Stimulated activated CD4-positive, alpha-beta T cell treated with anti-CD3 and anti-CD28 coated beads, TNF-alpha, amount 100 ng/mL, for 24 hours (primary cell): ENCODE results near the gene ATP6V0E2.
"Not testable (repeated sequence)": the region's sequence is repeated elsewhere in the genome, so short reads cannot be mapped to it uniquely, and the experiment has no call there.

Experiments used
- DNase-seq, 3 experiments: peaks; one replicate each; pipeline ENCODE4 v3.0.0-alpha.2; 2020; ENCODE audit warnings: low read depth in 3 of 3

Gene ATP6V0E2

DNA sequence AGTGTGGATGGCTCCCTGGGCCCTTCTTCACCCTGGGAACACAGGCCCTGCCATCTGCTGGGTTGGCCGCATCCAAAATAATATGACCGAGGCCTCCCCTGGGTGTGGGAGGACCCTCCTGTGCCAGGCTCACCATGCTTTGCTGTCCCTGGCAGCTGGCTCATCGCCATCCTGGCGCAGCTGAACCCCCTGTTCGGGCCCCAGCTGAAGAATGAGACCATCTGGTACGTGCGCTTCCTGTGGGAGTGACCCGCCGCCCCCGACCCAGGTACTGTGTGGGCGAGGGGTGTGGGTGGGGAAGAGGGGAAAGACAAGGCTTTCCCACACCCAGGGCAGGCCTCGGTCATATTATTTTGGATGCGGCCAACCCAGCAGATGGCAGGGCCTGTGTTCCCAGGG lies 4.8 kb downstream of the ATP6V0E2 start:
- no peak for DNase-seq

DNA sequence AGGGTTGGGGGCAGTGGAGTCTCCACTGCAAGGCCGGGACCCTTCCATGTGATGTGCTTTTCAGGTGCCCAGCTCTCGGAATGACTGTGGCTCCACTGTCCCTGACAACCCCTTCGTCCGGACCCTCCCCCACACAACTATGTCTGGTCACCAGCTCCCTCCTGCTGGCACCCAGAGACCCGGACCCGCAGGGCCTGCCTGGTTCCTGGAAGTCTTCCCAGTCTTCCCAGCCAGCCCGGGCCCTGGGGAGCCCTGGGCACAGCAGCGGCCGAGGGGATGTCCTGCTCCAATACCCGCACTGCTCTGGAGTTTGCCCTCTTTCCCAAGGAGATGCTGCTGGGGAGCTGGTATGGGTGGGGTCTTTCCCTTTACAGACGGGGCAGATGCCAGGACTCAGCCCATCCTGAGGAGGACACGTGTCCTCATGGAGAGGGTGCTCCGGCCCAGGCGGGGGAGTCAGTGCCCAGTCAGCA lies 5.5 kb downstream of the ATP6V0E2 start:
- DNase-seq, result no peak

DNA sequence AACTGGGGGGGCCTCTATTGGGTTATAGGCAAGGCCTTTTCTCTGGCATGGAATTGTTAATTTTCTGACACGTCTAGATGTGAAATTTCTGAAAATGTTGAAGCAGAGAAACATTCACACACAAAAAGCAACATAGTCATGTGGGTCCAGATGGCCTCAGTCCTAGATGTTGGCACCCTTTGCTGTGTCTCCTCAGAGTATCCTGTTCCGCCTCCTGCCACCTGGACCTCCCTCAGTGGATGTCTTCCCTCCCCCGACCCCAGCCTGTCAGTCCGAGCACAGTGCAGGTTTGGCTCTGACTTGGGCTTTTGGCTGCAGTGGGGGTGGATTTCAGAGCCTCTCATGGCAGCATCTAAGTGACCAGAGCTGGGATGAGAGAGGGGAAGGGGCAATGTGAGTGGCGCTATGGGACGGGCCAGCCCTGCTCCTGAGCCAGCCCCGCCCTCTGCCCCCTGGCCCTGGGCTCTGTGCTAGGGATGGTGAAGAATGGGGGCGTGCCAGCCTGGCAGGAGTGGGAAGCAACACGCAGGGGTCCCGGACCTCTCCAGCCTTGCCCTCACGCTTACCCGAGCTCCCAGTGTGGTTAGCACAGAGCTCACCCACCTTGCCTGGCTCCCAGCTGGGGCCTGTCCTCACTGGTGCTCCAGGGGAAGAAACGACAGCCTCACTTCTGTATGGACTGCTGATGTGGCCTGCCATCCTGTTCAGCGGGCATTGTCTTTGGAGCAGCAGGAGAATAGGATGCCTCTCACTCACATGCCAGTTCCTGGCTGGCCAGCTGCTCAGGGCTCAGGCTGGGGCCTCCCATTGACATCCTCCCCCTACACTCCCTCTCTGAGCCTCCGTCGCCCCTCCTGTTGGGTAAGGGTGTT lies 6.2 kb downstream of the ATP6V0E2 start:
- DNase-seq, result no peak

DNA sequence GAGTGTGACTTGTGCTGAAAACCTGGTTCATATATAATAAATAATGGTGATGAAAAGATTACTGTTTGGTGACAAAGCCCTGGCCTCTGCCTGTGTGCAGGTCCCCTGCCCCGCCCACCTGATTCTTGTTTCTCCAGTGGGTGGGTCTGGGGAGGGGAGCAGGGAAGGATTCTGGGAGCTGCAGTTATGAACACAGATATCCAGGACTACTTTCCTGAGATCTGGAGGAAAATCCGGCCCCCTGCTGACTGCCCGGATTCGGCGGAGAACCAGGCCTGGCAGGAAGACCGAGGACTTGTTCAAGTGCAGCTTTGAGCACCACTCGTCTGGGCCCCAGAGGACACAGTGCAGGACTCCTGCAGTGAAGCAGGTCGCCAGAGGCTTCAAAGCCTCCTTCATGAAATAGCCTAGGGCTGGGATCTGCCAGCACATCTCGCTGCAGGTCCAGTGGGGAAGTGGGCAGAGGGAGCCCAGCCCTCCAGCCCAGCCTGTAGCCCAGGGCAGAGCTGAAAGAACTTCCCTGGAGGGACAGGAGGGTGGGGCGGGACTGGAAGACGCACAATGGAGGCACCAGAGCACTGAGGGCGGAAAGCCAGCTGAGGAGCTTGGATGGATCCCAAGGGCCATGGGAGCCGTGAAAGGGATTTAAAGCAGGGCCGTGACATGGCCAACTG lies 7.0 kb downstream of the ATP6V0E2 start:
- no peak for DNase-seq

DNA sequence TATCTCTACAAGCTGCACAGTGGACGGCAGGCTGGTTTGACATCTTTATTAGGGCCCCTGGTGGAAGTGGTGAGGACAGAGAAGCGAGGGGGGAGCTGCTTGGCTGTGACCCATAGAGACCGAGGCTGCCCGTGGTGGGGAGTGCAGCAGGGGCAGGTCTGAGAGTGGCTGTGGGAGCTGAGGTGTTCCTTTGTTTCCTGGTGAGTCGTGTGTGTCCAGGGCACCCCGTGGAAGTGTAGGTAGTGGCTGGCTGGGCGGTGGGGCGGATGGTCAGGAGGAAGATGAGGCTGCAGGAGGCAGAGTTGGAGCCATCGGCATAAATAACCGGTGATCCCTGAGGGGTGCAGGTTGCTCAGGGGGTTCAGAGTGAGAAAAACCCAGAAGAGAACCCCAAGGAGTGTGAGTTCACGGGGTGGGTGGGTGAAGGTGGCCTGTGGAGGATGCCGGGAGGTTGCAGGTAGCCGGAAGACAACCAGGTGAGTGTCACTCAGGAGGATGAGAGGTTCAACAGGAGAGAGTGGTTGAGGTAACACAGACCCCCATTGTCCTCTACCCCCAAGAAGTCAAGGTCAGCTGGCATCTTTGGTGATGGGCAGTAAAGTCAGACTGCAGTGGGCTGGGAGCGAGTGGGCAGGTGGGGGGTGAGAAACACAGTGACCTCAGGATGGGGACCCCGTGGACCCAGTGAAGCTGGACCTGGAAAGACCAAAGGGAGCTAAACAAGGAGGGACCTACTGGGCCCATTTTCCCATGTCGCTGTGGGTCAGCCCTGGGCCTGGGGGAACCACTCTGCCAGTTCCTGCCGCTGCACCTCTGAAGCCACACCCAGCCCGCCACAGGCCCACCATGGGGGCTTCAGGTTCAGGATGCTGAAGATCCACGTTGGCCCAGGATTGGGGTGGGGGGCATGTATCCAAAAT lies 7.8 kb downstream of the ATP6V0E2 start:
- no peak for DNase-seq

DNA sequence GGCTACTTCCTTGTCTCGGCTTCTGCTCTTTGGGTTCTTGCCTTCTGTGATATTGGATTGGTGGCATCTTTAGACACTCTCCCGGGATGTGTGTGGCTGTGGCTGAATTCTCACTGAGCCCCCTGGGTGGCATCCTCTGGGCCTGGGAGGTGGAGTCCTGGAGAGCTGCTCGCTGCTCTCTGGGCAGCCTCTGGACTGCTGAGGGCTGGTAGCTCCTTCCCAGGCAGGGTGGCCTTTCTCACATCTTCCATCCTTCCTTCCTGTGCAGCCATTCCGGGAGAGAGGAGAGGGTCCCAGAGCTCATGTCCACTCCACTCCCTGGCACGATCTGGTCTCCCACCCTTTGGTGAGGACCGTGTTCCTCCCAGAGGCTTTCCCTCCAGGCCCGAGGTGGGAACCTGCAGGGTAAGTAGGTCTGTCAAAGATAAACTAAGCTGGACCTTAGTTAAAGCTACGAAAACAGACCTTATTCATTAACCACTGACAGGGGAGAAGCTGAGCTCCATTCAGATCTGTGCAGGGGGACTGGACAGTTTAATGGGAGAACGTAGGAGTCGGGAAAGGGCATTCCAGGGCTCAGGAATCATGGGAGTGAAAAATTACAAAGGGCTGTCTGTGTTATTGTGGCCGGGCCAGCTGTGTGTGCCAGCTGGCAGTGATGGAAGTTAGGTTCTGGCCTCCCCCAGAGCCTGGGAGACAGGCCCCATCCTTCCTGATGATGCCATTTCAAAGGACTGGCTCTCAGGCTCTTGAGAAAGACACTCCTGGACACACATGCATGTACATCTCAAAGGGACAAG lies 8.7 kb downstream of the ATP6V0E2 start:
- no peak for DNase-seq

DNA sequence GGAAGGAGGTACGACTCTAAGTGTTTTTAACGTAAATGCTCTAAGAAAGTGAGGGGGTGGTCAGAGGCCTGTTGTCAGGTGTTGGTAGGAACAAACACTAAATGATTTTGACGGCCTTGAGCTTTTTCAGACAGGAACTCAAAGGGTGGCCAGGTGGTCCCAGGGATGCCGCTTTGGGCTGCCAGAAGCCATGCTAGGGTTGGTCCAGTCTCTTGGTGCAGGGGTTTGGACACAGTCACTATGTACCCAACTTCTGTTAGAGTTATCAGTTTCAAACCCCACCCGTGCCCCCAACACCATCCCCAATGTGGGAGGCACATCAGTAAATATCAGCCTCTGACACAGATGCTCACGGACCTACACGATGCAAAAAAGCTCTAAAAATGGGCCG lies 9.3 kb downstream of the ATP6V0E2 start:
- no peak for DNase-seq

DNA sequence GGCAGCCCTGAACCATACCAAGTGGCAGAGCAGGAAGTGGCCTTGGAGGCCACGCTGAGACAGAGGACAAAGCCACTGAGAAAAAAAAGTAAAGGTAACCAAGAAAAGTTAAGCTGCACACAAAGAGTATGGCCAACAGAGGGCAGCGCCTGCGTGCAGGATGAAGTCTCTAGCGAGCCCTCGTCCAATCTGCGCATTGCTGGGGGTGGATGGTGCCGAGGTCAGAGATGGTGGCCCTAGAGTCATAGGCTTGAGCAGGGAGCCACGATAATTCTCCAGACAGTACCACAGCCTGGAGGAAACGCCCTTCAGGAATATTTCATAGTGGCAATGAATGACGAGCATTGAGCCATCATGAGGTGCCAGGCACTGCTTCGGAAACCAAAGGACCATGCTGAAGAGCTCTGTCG lies 9.7 kb downstream of the ATP6V0E2 start:
- DNase-seq, result peak in 1 of 3 experiments; percentile 61

DNA sequence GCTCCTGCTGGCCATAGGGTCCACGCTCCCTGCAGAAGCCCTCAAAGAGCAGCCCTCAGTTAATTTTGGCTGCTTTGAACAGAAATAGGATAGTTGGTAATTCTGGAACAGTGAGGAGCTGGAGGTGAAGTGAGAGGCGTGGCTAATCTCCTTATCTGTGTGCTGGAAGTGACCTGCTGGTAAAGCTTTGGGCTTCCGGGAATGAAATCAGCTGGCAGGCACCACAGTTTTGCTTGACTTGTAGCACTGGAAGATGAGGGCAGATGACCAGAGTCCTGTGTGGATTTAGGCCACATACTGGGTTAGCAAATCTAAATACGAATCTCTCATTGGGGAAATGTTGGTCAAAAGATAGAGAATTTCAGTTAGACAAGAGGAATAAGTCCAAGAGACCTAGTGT lies 10.2 kb downstream of the ATP6V0E2 start:
- no peak for DNase-seq

DNA sequence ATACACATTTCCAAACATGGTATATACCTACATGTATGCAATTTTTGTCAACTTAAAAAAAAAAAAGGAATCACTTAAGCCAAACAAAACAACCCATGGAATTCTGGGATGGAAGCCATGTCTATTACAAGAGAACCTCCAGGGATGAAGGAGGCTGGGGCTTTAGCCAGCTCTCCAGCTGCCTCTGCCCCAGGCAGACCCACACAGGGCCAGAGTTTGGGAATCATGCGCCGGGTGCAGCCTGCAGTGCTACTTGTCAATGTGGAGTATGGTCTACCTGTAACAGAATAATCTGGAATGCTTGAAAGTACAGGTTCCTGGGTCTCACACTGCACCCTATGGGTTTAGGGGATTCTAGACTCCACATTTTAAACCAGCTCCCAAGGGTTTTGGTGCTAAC lies 10.8 kb downstream of the ATP6V0E2 start:
- no peak for DNase-seq

DNA sequence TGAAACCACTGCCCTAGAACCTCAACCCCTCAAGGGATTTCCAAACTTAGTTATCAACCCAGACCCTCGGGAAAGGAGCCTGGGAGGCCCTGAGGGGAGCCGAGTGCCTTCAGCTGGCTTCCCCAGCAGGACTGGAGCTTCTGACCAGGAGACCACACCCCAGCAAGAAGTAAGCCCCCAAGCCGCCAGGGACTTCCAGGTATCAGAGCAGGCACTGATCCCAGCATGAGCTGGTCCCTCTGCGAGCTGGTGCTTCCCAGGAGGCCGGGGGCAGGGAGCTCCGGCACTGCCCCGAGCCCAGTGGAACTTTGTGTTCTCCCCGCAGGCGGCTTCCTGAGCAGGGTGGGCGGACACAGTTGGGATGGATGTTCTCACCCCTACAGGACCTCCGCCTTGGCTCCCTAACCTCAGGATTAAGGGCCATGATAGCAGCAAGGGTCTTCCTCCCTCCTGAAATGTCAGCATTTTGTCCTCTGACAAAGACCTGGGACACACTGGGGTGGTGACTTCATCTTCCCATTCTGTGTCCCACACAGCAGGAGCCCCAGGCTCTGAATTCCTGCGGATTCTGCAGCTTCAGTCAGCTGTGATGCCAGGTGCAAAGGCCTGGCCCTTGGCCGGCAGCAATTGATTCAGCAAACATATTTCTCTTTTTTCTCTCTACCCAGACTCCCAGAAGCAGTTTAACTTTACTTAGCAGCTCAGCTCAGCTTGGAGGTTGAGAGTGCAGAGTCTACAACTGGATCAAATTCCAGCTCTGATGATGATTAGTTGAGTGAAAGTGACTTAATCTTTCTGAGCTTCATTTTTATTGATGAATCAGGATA lies 11.6 kb downstream of the ATP6V0E2 start:
- no peak for DNase-seq

DNA sequence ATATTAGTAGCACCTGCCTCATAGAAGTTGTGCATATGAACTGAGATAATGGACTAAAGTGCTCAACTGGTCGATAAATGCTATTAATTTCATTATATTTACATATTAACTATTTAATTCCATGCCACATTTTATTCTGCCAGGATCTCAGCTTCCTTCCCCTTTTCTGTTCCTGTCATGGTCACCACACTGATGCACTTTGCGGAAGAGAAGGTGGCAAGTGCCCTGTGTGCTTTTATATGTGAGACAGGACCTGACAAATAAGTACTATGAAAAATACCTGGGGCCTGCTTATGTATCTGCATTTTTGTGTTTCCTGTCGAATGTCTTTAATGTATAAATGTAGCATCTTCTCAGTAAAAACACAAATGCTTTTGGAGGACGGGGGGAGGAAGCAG lies 12.2 kb downstream of the ATP6V0E2 start:
- no peak for DNase-seq

DNA sequence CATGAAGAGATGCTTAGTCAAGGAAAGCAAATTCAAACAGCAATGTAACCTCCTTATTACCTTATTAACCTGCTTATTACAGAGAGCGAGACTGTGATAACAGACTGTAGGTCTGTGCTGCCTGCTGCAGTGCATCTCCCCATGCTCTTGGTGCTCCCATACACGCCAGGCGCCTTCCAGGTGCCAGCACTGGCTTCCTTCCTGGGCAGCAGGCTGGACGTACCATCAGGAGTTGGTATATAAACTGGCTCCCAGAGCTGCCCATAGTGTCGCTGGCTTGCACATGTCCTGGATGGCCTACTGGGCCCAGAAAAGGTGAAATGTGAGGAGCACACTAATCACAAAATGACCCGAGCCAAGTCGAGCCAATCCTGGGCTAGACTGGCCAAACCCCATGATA lies 13.5 kb downstream of the ATP6V0E2 start:
- no peak for DNase-seq

DNA sequence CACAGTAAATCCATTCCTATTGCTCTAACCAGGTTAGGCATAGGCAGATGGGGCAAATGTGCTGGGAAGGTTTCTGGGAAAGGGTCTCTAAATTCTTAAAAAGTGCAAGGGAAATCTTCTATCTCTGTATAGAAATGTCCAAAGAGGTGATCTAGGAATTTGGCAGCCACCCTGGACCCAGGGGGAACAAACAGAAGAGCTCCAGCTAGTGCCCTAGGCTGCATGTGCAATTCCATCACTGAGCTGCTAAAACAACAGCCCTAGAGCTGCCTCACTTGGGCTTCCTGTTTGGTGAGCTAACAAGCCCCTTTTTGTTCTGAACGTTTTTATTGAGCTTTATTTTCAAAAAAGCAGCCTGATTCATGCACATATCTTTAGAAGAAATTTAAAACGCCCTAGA lies 16.9 kb downstream of the ATP6V0E2 start:
- not testable (repeated sequence) for DNase-seq

DNA sequence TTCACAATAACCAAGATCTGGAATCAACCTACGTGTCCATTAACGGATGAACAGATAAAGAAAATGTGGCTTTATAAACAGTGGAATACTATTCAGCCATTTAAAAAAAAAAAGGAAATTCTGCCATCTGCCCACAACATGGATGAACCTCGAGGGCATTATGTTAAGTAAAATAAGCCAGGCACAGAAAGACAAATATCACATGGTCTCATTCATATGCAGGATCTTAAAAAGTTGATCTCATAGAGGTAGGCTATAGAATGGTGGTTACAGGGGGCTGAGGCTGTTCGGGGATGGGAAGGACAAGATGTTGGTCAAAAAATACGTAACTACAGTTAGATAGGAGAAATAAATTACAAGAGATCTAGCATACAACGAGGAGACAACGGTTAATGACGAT lies 21.2 kb downstream of the ATP6V0E2 start:
- not testable (repeated sequence) for DNase-seq

DNA sequence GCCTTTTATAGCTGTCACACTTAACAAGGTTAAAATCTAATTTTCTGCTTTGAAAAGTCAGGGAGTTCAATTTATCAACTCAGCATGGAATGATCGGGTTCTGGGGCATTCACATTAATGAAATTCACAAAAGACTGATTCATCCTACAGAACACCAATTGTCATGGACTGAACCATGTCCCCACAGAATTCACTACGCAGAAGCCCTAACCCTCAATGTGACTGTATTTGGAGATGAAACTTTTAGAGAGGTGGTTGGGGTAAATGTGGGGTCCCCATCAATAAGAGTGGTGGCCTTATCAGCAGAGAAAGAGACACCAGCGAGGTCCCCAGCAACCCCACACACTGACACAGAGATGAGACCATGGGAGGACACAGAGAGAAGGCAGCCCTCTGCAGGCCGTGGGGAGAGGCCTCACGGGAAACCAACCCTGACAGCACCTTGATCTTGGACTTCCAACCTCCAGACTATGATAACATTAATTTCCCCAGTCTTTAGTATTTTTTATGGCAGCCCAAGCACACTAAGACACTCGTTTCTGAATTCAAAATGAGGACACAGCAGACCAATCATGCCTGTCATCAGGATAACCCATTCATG lies 34.1 kb downstream of the ATP6V0E2 start:
- not testable (repeated sequence) for DNase-seq

DNA sequence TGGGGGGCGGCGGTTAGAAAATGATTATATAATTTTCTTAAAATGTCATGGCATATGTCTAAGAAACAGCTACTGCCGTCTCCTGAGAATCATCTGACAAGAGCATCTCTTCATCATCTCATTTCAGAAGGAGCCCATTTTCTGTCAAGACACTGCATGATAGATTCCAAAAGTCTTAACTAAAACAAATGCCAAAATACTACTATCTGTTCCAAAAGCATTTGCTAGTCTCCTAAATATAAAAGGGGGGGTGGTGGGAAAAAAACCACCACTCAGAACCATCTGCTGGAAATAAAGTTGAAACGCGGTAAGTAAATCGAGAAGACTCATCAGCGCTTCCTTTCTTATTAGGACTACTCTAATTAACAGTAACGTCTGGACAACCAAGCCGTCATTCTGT lies 36.5 kb downstream of the ATP6V0E2 start:
- not testable (repeated sequence) for DNase-seq

DNA sequence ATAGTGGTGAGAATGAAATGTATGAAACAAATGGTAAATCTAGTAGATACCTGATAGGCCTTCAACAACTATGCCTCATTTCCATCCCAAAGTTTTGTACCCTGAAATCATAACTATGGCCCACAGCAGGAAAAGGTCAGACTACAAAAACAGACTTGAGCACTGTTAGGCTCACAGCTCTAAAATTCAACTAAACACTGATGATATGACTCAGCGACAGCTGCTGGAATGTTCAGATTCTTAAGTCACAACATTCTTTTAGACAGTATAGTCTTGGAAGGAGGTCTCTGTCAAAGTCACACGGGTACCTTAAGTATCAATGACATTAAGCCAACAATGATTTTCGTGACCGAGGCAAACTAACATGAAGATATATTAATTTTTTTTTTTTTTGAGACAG lies 38.4 kb downstream of the ATP6V0E2 start:
- not testable (repeated sequence) for DNase-seq

DNA sequence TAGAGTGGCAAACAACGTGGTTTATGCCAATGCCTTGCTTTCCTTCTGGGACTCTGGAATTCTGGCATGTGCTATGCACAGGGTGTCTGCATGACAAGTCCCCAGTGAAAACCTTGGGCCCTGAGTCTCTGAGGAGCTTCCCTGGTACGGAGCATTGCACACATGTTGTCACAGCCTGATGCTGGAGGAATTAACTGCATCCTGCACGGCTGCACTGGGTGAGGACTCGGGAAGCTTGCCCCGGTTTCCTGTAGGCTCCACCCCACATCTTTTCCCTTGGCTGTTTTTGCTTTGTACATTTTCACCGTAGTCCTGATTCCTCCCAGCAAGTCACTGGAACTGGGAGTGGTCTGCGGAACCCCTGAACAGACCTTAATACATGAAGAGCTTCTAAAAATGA lies 52.6 kb downstream of the ATP6V0E2 start:
- DNase-seq, result not testable (repeated sequence)
